Measurements from ENCODE around the gene LRRC8A.
"Not testable (repeated sequence)": the region's sequence is repeated elsewhere in the genome, so short reads cannot be mapped to it uniquely, and the experiment has no call there.

LRRC8A gene
- 25.4 to 196 (median 70.2) reads per million in 18 experiments for total RNA-seq

GRCh38 chr9:128881884-128882676, at the start of gene LRRC8A, which contains the start of gene KYAT1:
Gene LRRC8A, plus strand, starts transcription at chr9:128882133. Its CDS starts 25,032 bp downstream, at chr9:128907165.
Gene KYAT1, minus strand, starts transcription at chr9:128881950. Its CDS starts 36,545 bp downstream, at chr9:128845405.
- peak; percentile 98 for DNase-seq

GRCh38 chr9:128833696-128834095, 48.2 kb upstream of the LRRC8A start:
- DNase-seq: no peak

GRCh38 chr9:128835246-128836210, 46.4 kb upstream of the LRRC8A start:
- no peak for DNase-seq

GRCh38 chr9:128836509-128837145, 45.3 kb upstream of the LRRC8A start:
- DNase-seq: no peak

GRCh38 chr9:128838338-128838737, 43.6 kb upstream of the LRRC8A start:
- no peak for DNase-seq

GRCh38 chr9:128840524-128840923, 41.4 kb upstream of the LRRC8A start:
- no peak for DNase-seq

- DNase-seq: peak; percentile 26 to 71
These were observed 40.0 kb upstream of the LRRC8A start for GRCh38 chr9:128841694-128842492.

GRCh38 chr9:128843171-128843570, 38.8 kb upstream of the LRRC8A start:
- DNase-seq: not testable (repeated sequence)

GRCh38 chr9:128845186-128845931, 36.6 kb upstream of the LRRC8A start:
- no peak for DNase-seq

GRCh38 chr9:128846680-128847030, 35.3 kb upstream of the LRRC8A start:
- no peak for DNase-seq

- DNase-seq: no peak
These were observed 34.1 kb upstream of the LRRC8A start for GRCh38 chr9:128847803-128848202.

GRCh38 chr9:128851024-128851423, 30.9 kb upstream of the LRRC8A start:
- DNase-seq: not testable (repeated sequence)

- DNase-seq: peak; percentile 64 to 73
These were observed 29.9 kb upstream of the LRRC8A start for GRCh38 chr9:128851779-128852600.

GRCh38 chr9:128852646-128853045, 29.3 kb upstream of the LRRC8A start:
- not testable (repeated sequence) for DNase-seq

GRCh38 chr9:128854454-128854853, 27.5 kb upstream of the LRRC8A start:
- DNase-seq: not testable (repeated sequence)

- DNase-seq: not testable (repeated sequence)
These were observed 23.5 kb upstream of the LRRC8A start for GRCh38 chr9:128858476-128858875.

GRCh38 chr9:128860937-128861336, 21.0 kb upstream of the LRRC8A start:
- no peak for DNase-seq

GRCh38 chr9:128861501-128861900, 20.4 kb upstream of the LRRC8A start:
- no peak for DNase-seq

GRCh38 chr9:128862401-128862851, 19.5 kb upstream of the LRRC8A start:
- DNase-seq: no peak

- DNase-seq: peak; percentile 68 to 73
These were observed 18.3 kb upstream of the LRRC8A start for GRCh38 chr9:128863647-128864046.

All from inflammatory macrophage (primary cell).